H1 (cell line): ENCODE measurements around the gene DNAJC17.

Experiments
- CBX8 ChIP-seq: fragments of 300-800, 300-1000 bp; sonication (generic); IDR thresholded peaks from 2 replicates; pipeline ENCODE4 v1.7.1; 2016; ENCODE audit warnings: low read depth, low read length, borderline replicate concordance
- CTCF ChIP-seq, 3 experiments: IDR thresholded peaks; 1 replicate in 2 of 3; 2 replicates in 1 of 3; pipeline versions ENCODE4 v1.5.1 to v1.6.1; 2011; ENCODE audit warnings: low read length in 3 of 3, mild to moderate bottlenecking in 3 of 3, inconsistent platforms in 2 of 3, low read depth in 1 of 3, moderate library complexity in 1 of 3; ENCODE audit not compliant: insufficient read depth in 1 of 3; ENCODE audit errors: control extremely low read depth in 1 of 3
- EP300 ChIP-seq, 2 experiments: IDR thresholded peaks; 1 replicate in 1 of 2; 2 replicates in 1 of 2; pipeline ENCODE4 v1.6.1; 2011 to 2012; ENCODE audit warnings: low read depth in 2 of 2, low read length in 2 of 2, mild to moderate bottlenecking in 2 of 2, borderline replicate concordance in 1 of 2, inconsistent platforms in 1 of 2, moderate library complexity in 1 of 2
- EZH2 ChIP-seq: fragments of 200-600 bp; sonication (generic); IDR thresholded peaks from 2 replicates; pipeline ENCODE4 v1.7.1; 2012; ENCODE audit warnings: low read depth, mild to moderate bottlenecking, moderate library complexity, low read length, inconsistent platforms; ENCODE audit not compliant: severe bottlenecking
- KDM5A ChIP-seq: fragments of 200-600 bp; IDR thresholded peaks from 2 replicates; pipeline ENCODE4 v1.7.1; 2012; ENCODE audit warnings: mild to moderate bottlenecking, low read length, inconsistent platforms, mixed read lengths
- MAFK ChIP-seq: IDR thresholded peaks from 2 replicates; pipeline ENCODE4 v1.6.1; 2012; ENCODE audit warnings: low read depth, mild to moderate bottlenecking, improper control_type of control experiment, low read length
- POLR2A ChIP-seq, 2 experiments: IDR thresholded peaks; 1 replicate in 1 of 2; 2 replicates in 1 of 2; pipeline ENCODE4 v1.6.1; 2011; ENCODE audit warnings: low read depth in 2 of 2, low read length in 2 of 2, mild to moderate bottlenecking in 2 of 2; ENCODE audit errors: control extremely low read depth in 1 of 2
- RXRA ChIP-seq: IDR thresholded peaks from 2 replicates; pipeline ENCODE4 v1.6.1; 2011; ENCODE audit warnings: low read depth, mild to moderate bottlenecking, low read length, moderate library complexity; ENCODE audit not compliant: insufficient read depth
- TF ChIP-seq, protein P1 (sequence below): IDR thresholded peaks from 2 replicates; pipeline ENCODE4 v1.6.1; 2012; ENCODE audit warnings: inconsistent platforms

DNA sequence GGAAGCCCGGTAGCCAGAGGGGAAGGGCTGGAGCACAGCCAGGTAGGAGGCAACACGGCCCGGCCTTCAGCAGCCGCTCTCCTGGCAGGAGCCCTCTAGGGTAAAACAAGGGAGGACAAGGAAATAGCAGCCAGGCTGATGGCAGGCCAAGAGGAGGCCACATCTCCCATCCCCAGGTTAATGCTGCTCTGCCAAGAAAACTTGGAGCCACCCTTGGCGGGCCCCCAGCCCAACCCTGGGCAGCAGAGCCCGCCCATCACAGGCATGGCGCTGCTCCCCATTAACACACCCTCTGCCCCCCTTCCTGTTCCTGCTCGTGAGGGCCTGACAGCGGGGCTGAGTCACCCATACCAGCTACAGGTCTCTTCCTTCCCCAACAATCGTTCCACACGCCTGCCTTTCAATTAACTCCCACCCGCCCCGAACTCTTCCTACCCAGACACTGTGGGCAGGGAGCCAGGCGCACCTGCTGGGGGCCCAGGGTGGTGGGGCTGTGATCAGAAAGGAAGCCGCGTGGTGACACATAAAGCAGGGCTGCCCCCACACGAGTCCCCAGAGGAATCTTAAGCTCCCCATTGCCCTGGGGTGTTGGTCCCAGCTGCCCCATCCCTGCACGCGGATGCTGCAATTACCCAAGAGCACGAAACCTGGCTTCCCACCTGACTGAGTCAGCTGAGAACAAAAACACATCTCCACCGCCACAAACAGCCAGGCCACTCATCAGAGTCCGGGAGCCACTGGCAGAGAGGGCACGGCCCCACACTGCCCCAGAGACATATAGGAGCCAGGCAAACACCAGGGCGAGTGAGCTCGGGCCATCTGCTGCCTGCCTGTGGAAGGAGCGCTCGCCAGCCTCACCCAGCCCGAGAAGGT lies 37.8 kb downstream of the DNAJC17 start, which contains the start of gene C15orf62:
- no peak; a peak in 1 of 3 replicates for TF ChIP-seq POLR2A (IDR thresholded peaks at IDR 0.05; ENCODE audit: control extremely low read depth in 1 of 2, low read depth in 2 of 2, low read length in 2 of 2)
- TF ChIP-seq CTCF (IDR thresholded peaks at IDR 0.05; ENCODE audit: control extremely low read depth in 1 of 3, insufficient read depth in 1 of 3, low read depth in 1 of 3, low read length in 3 of 3), result no peak
- TF ChIP-seq CBX8, result no peak
- no peak for TF ChIP-seq MAFK
- no peak for TF ChIP-seq EZH2
- TF ChIP-seq, protein P1, sequence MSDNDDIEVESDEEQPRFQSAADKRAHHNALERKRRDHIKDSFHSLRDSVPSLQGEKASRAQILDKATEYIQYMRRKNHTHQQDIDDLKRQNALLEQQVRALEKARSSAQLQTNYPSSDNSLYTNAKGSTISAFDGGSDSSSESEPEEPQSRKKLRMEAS, result no peak
- TF ChIP-seq RXRA, result no peak
- TF ChIP-seq KDM5A, result no peak
- TF ChIP-seq EP300 (IDR thresholded peaks at IDR 0.05; ENCODE audit: borderline replicate concordance in 1 of 2, low read depth in 2 of 2, low read length in 2 of 2), result no peak
